Tongue (tissue), 2 donors: Measurements from ENCODE around the gene RAB10. TPM values are rescaled to one million over a fixed set of nuclear protein-coding genes. Genes with fewer than 3 reads are reported as not detected.
A peak's percentile ranks its signal among the peaks of the same experiment; 100 is the strongest.
"Not testable (repeated sequence)": the region's sequence is repeated elsewhere in the genome, so short reads cannot be mapped to it uniquely, and the experiment has no call there.

Experiments used
- DNase-seq: peaks from one replicate; pipeline ENCODE4 v3.0.0-alpha.2; 2015
- total RNA-seq: library from RNA; depleted of rRNA; stranded (reverse); fragments of >200 nt; gene quantifications from one replicate; pipeline ENCODE4 v1.2.3, GENCODE V29; 2014

Gene RAB10
- total RNA-seq, 1 donor from 2014 or later, result 96.6 TPM

- no peak for DNase-seq
Measured at GRCh38 chr2:26164231-26164630, 130.3 kb downstream of the RAB10 start.

- DNase-seq, result no peak
Measured at GRCh38 chr2:26164641-26165211, 130.8 kb downstream of the RAB10 start.

- no peak for DNase-seq
Measured at GRCh38 chr2:26165403-26165802, 131.5 kb downstream of the RAB10 start.

GRCh38 chr2:26166541-26166940 is 132.7 kb downstream of the RAB10 start:
- not testable (repeated sequence) for DNase-seq

GRCh38 chr2:26168785-26169184 is 134.9 kb downstream of the RAB10 start:
- DNase-seq, result no peak

GRCh38 chr2:26169226-26169625 is 135.3 kb downstream of the RAB10 start:
- no peak for DNase-seq

- no peak for DNase-seq
Measured at GRCh38 chr2:26169681-26170414, 136.0 kb downstream of the RAB10 start.

GRCh38 chr2:26170795-26171194 is 136.9 kb downstream of the RAB10 start:
- no peak for DNase-seq

- DNase-seq, result peak; percentile 16
Measured at GRCh38 chr2:26172189-26172870, 138.4 kb downstream of the RAB10 start.

GRCh38 chr2:26172871-26173775 is 139.2 kb downstream of the RAB10 start, which contains the start of gene GAREM2:
TSS of gene GAREM2 (plus strand) at chr2:26173088. CDS start at chr2:26173221, 133 bp downstream.
- peak; percentile 37 for DNase-seq

- DNase-seq, result no peak
Measured at GRCh38 chr2:26173776-26174482, 140.0 kb downstream of the RAB10 start.

- no peak for DNase-seq
Measured at GRCh38 chr2:26174691-26175465, 141.0 kb downstream of the RAB10 start.

GRCh38 chr2:26175466-26176278 is 141.8 kb downstream of the RAB10 start:
- no peak for DNase-seq

GRCh38 chr2:26176279-26176615 is 142.4 kb downstream of the RAB10 start:
- no peak for DNase-seq

- DNase-seq, result no peak
Measured at GRCh38 chr2:26177122-26177521, 143.2 kb downstream of the RAB10 start.

GRCh38 chr2:26178246-26178645 is 144.4 kb downstream of the RAB10 start:
- no peak for DNase-seq

- peak; percentile 55 for DNase-seq
Measured at GRCh38 chr2:26178746-26179436, 145.0 kb downstream of the RAB10 start.

- no peak for DNase-seq
Measured at GRCh38 chr2:26179446-26179913, 145.6 kb downstream of the RAB10 start.

GRCh38 chr2:26182441-26182840 is 148.6 kb downstream of the RAB10 start:
- DNase-seq, result no peak
